H1 (cell line): ENCODE results near the gene INPP5A. TPM values are rescaled to one million over a fixed set of nuclear protein-coding genes. Genes with fewer than 3 reads are reported as not detected.

Source experiments
- CTCF ChIA-PET: fragments of 300-600 bp; sonication (Branson Sonifier 250); formaldehyde crosslinking; loops from one replicate; lab custom pipeline; 2021; ENCODE audit not compliant: partially characterized antibody; lab: Charles Lee
- POLR2A ChIA-PET: fragments of 300-600 bp; sonication (Branson Sonifier 250); formaldehyde crosslinking; loops from one replicate; lab custom pipeline; 2021; ENCODE audit warnings: inconsistent platforms; ENCODE audit not compliant: partially characterized antibody; lab: Charles Lee
- DNase-seq, 2 experiments: peaks; one replicate each; pipeline versions ENCODE4 v3.0.0 to v3.0.0-alpha.2; 2010 to 2022; ENCODE audit warnings: low spot score in 2 of 2, low read depth in 1 of 2, mixed read lengths in 1 of 2
- FAIRE-seq: peaks from 2 replicates; lab custom pipeline; 2011; peaks lifted over from hg19 to GRCh38; lab: Jason Lieb, UNC
- H2AFZ ChIP-seq: 2 replicates; pipeline ENCODE4 v1.8.1; 2012; ENCODE audit warnings: low read length, inconsistent platforms
- H2AK5ac ChIP-seq: 2 replicates; pipeline ENCODE4 v1.6.1; 2013; ENCODE audit warnings: low read depth, low read length
- H2BK120ac ChIP-seq: replicated peaks from 2 replicates; pipeline ENCODE3; 2013; ENCODE audit warnings: low read depth, low read length, inconsistent platforms
- H2BK12ac ChIP-seq: 2 replicates; pipeline ENCODE4 v1.6.1; 2013; ENCODE audit warnings: low read depth, low read length
- H2BK15ac ChIP-seq: 2 replicates; pipeline ENCODE4 v1.6.1; 2013; ENCODE audit warnings: low read length
- H2BK20ac ChIP-seq: 2 replicates; pipeline ENCODE4 v1.6.1; 2013; ENCODE audit warnings: low read length
- H2BK5ac ChIP-seq: 2 replicates; pipeline ENCODE4 v1.6.1; 2013; ENCODE audit warnings: low read depth, low read length
- H3K14ac ChIP-seq: 2 replicates; pipeline ENCODE4 v1.6.1; 2013; ENCODE audit warnings: inconsistent platforms; ENCODE audit not compliant: insufficient read length
- H3K18ac ChIP-seq: 2 replicates; pipeline ENCODE4 v1.6.1; 2013; ENCODE audit warnings: low read length; ENCODE audit errors: extremely low read depth
- H3K23ac ChIP-seq: 2 replicates; pipeline ENCODE4 v1.6.1; 2013; ENCODE audit warnings: inconsistent platforms; ENCODE audit not compliant: insufficient read length
- H3K23me2 ChIP-seq: 2 replicates; pipeline ENCODE4 v1.6.1; 2013; ENCODE audit warnings: low read depth, low read length
- H3K27ac ChIP-seq: 2 replicates; pipeline ENCODE4 v1.6.1; 2011; ENCODE audit warnings: low read depth, low read length, inconsistent platforms
- H3K27me3 ChIP-seq, 4 experiments: replicated peaks in 1 of 4; 1 replicate in 1 of 4; 2 replicates in 3 of 4; pipeline versions ENCODE4 v1.6.1 to v1.8.1; 2011 to 2013; ENCODE audit warnings: low read length in 3 of 4, mild to moderate bottlenecking in 3 of 4, inconsistent platforms in 2 of 4, mixed read lengths in 2 of 4, moderate library complexity in 1 of 4; ENCODE audit not compliant: control insufficient read depth in 3 of 4, insufficient read depth in 3 of 4; ENCODE audit errors: extremely low read depth in 1 of 4
- H3K36me3 ChIP-seq, 4 experiments: 2 replicates each; pipeline versions ENCODE4 v1.6.1 to v1.8.1; 2011 to 2013; ENCODE audit warnings: mild to moderate bottlenecking in 4 of 4, low read length in 3 of 4, moderate library complexity in 2 of 4, control low read depth in 1 of 4, inconsistent platforms in 1 of 4; ENCODE audit not compliant: insufficient read depth in 4 of 4, control insufficient read depth in 2 of 4
- H3K4ac ChIP-seq: replicated peaks from 2 replicates; pipeline ENCODE3; 2013; ENCODE audit warnings: low read length, low read depth, mixed read lengths, inconsistent platforms; ENCODE audit not compliant: insufficient read length
- H3K4me1 ChIP-seq, 4 experiments: replicated peaks in 1 of 4; 1 replicate in 1 of 4; 2 replicates in 3 of 4; pipeline versions ENCODE4 v1.6.1 to v1.8.1; 2011 to 2013; ENCODE audit warnings: low read length in 3 of 4, inconsistent platforms in 2 of 4, mixed read lengths in 1 of 4; ENCODE audit not compliant: insufficient read depth in 4 of 4, control insufficient read depth in 3 of 4
- H3K4me2 ChIP-seq, 2 experiments: 2 replicates each; pipeline versions ENCODE4 v1.6.1 to v1.8.1; 2011 to 2013; ENCODE audit warnings: low read depth in 2 of 2, low read length in 2 of 2, control low read depth in 1 of 2, inconsistent platforms in 1 of 2, mild to moderate bottlenecking in 1 of 2; ENCODE audit not compliant: insufficient read depth in 1 of 2
- H3K4me3 ChIP-seq, 4 experiments: fragments of 200-600, 300-600 bp in 1 of 4; sonication (generic), shearing (Covaris generic), sonication (Bioruptor Twin) in 1 of 4; 2 replicates each; pipeline versions ENCODE4 v1.5.1 to v1.8.1; 2011 to 2016; ENCODE audit warnings: low read length in 4 of 4, low read depth in 3 of 4, control low read depth in 2 of 4, inconsistent platforms in 2 of 4, mild to moderate bottlenecking in 2 of 4, mixed read lengths in 1 of 4, moderate library complexity in 1 of 4; ENCODE audit not compliant: insufficient read depth in 2 of 4; ENCODE audit errors: extremely low read depth in 1 of 4
- H3K56ac ChIP-seq: replicated peaks from 2 replicates; pipeline ENCODE3; 2013; ENCODE audit warnings: low read depth, mild to moderate bottlenecking, mixed read lengths, low read length, inconsistent platforms; ENCODE audit not compliant: insufficient read length
- H3K79me1 ChIP-seq: 2 replicates; pipeline ENCODE4 v1.6.1; 2013; ENCODE audit warnings: low read depth, low read length, control low read depth
- H3K79me2 ChIP-seq, 2 experiments: 2 replicates each; pipeline versions ENCODE4 v1.6.1 to v1.8.1; 2012 to 2013; ENCODE audit warnings: low read length in 2 of 2, mild to moderate bottlenecking in 2 of 2, inconsistent platforms in 1 of 2; ENCODE audit not compliant: insufficient read depth in 2 of 2, control insufficient read depth in 1 of 2
- H3K9ac ChIP-seq, 4 experiments: replicated peaks in 1 of 4; 1 replicate in 1 of 4; 2 replicates in 3 of 4; pipeline versions ENCODE4 v1.6.1 to v1.8.1; 2011 to 2013; ENCODE audit warnings: low read depth in 3 of 4, low read length in 3 of 4, control low read depth in 2 of 4, mild to moderate bottlenecking in 2 of 4, moderate library complexity in 2 of 4, inconsistent platforms in 1 of 4; ENCODE audit errors: extremely low read depth in 1 of 4
- H3K9me3 ChIP-seq, 2 experiments: 2 replicates each; pipeline versions ENCODE4 v1.6.1 to v1.8.1; 2012 to 2013; ENCODE audit warnings: mild to moderate bottlenecking in 2 of 2, moderate library complexity in 2 of 2, control low read depth in 1 of 2, inconsistent platforms in 1 of 2, low read depth in 1 of 2, low read length in 1 of 2, mixed read lengths in 1 of 2; ENCODE audit not compliant: insufficient read depth in 2 of 2
- H4K20me1 ChIP-seq, 2 experiments: replicated peaks in 1 of 2; 2 replicates each; pipeline versions ENCODE3 to v1.8.1; 2011 to 2013; ENCODE audit warnings: inconsistent platforms in 2 of 2, low read length in 2 of 2, mild to moderate bottlenecking in 1 of 2; ENCODE audit not compliant: insufficient read depth in 2 of 2, control insufficient read depth in 1 of 2
- H4K5ac ChIP-seq: 2 replicates; pipeline ENCODE4 v1.6.1; 2013; ENCODE audit warnings: low read length, low read depth, mixed read lengths, inconsistent platforms; ENCODE audit not compliant: insufficient read length
- H4K8ac ChIP-seq: 2 replicates; pipeline ENCODE4 v1.8.0; 2013; ENCODE audit warnings: mild to moderate bottlenecking, moderate library complexity, low read length, inconsistent platforms; ENCODE audit not compliant: insufficient read depth; ENCODE audit errors: extremely low read depth
- H4K91ac ChIP-seq: replicated peaks from 2 replicates; pipeline ENCODE3; 2013; ENCODE audit warnings: low read length, mixed read lengths, inconsistent platforms; ENCODE audit not compliant: insufficient read length
- WGBS, 2 experiments: shearing (Covaris generic) in 1 of 2; methylation state at CpG; one replicate each; pipeline versions ENCODE4 v1.1.6 to v1.1.7; 2013 to 2015; ENCODE audit warnings: low lambda C conversion rate in 2 of 2, mixed read lengths in 2 of 2, inconsistent platforms in 1 of 2, low coverage in 1 of 2, missing lambda C conversion rate in 1 of 2; ENCODE audit not compliant: insufficient replicate concordance in 2 of 2, insufficient coverage in 1 of 2, insufficient read length in 1 of 2; ENCODE audit errors: extremely low coverage in 1 of 2, missing lambda C conversion rate in 1 of 2; 5-methylcytosine and 5-hydroxymethylcytosine counted together
- polyA plus RNA-seq, 7 experiments: library from polyadenylated mRNA; depleted of rRNA in 3 of 7; stranded (reverse) in 5 of 7; unstranded in 2 of 7; fragments of >200 nt in 5 of 7; fragments of 200-250 nt in 2 of 7; gene quantifications; 1 replicate in 5 of 7; 2 replicates in 1 of 7; 4 replicates in 1 of 7; pipeline versions ENCODE4 v1.2.1 to v1.2.3, GENCODE V29; 2011 to 2013; ENCODE audit warnings: missing spikeins in 2 of 7, mixed read lengths in 2 of 7
- total RNA-seq: library from RNA; stranded (reverse); fragmentation: NEBNext Ultra II Directional; extraction: Animal tissue kit (Norgen Biotek cat#: 25700); gene quantifications from 2 replicates; pipeline ENCODE4 v1.2.1, GENCODE V29; 2021

The INPP5A gene
- total and polyA plus RNA-seq, 2 of the 8 experiments (the other 6 are each of a cell fraction or from before 2014, with no cell fraction given) = 19.7 to 27.5 TPM

GRCh38 chr10:132504501-132505272 is 32.9 kb upstream of the INPP5A start:
- ChIA-PET CTCF (interaction anchor here (1.0 kb wide), 1 partner anchor 237 kb away, joined by 3 read pairs; no protein-coding TSS in a partner anchor), POLR2A (no interaction called here)
- Histone ChIP-seq H3K18ac (no peak overlapping the region), H2BK120ac (no peak overlapping the region), H3K4me2 (no peak overlapping the region), H3K27ac (no peak overlapping the region), H3K9me3 (no peaks in the 10 kb centered on the region), H4K8ac (no peak overlapping the region), H2AK5ac (no peak overlapping the region), H2BK12ac (no peak overlapping the region), H3K56ac (no peak overlapping the region), H3K23ac (no peak overlapping the region), H3K36me3 (no peaks in the 10 kb centered on the region), H2AFZ (no peak overlapping the region), H3K79me1 (no peaks in the 10 kb centered on the region), H3K4me3 (no peak overlapping the region), H4K5ac (no peak overlapping the region), H4K91ac (no peak overlapping the region), H3K23me2 (no peaks in the 10 kb centered on the region), H3K4ac (no peak overlapping the region), H2BK15ac (no peak overlapping the region), H2BK5ac (no peak overlapping the region), H3K79me2 (no peaks in the 10 kb centered on the region), H3K9ac (no peak overlapping the region), H2BK20ac (no peak overlapping the region), H3K4me1 (no peaks in the 10 kb centered on the region), H4K20me1 (peaks cover 1 to 2% of the 10 kb centered on the region in 2 experiments), H3K14ac (no peak overlapping the region), H3K27me3 (no peaks in the 10 kb centered on the region)
- no peak for FAIRE-seq
- no peak for DNase-seq
- WGBS, 2 experiments = 94% methylated on average over 13 of the region's 14 CpGs; no CpG with 5 or more reads in 1 of the 2 experiments
